GM13977 (cell line): ENCODE results near the gene CRB3.

Experiments used
- DNase-seq: peaks from one replicate; pipeline ENCODE4 v3.0.0; 2012; ENCODE audit warnings: low spot score
- in situ Hi-C: fragments of 300-500 bp; cut with MboI; formaldehyde crosslinking; loops from one replicate; pipeline ENCODE4 v1.12.0; 2022; ENCODE audit warnings: low sequenced_read_pairs, low pct_unique_long_range_greater_than_20kb, mixed read lengths, inconsistent platforms; ENCODE audit not compliant: unreplicated experiment
- TF ChIP-seq, protein P1 (sequence below): IDR thresholded peaks from 2 replicates; pipeline ENCODE4 v1.5.1; 2012; ENCODE audit warnings: mild to moderate bottlenecking, control low read depth; ENCODE audit not compliant: insufficient read depth; ENCODE audit errors: extremely low read depth, missing control alignments

Gene CRB3

DNA sequence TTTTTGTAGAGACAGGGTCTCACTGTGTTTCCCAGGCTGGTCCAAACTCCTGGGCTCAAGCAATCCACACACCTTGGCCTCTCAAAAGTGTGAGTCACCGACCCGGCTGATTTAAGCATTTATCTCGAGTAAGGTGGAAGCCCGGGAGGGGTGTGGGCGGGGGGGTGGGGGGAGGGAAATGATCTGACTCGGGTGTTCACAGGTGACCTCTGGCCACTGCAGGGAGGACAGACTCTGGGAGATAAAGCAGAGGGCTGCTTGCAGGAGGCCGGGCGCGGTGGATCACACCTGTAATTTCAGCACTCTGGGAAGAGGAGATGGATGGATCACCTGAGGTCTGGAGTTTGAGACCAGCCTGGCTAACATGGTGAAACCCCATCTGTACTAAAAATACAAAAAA lies 9.6 kb downstream of the CRB3 start:
- in situ Hi-C loops = no loop called here
- TF ChIP-seq, protein P1, sequence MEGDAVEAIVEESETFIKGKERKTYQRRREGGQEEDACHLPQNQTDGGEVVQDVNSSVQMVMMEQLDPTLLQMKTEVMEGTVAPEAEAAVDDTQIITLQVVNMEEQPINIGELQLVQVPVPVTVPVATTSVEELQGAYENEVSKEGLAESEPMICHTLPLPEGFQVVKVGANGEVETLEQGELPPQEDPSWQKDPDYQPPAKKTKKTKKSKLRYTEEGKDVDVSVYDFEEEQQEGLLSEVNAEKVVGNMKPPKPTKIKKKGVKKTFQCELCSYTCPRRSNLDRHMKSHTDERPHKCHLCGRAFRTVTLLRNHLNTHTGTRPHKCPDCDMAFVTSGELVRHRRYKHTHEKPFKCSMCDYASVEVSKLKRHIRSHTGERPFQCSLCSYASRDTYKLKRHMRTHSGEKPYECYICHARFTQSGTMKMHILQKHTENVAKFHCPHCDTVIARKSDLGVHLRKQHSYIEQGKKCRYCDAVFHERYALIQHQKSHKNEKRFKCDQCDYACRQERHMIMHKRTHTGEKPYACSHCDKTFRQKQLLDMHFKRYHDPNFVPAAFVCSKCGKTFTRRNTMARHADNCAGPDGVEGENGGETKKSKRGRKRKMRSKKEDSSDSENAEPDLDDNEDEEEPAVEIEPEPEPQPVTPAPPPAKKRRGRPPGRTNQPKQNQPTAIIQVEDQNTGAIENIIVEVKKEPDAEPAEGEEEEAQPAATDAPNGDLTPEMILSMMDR = no peak
- no peak for DNase-seq

DNA sequence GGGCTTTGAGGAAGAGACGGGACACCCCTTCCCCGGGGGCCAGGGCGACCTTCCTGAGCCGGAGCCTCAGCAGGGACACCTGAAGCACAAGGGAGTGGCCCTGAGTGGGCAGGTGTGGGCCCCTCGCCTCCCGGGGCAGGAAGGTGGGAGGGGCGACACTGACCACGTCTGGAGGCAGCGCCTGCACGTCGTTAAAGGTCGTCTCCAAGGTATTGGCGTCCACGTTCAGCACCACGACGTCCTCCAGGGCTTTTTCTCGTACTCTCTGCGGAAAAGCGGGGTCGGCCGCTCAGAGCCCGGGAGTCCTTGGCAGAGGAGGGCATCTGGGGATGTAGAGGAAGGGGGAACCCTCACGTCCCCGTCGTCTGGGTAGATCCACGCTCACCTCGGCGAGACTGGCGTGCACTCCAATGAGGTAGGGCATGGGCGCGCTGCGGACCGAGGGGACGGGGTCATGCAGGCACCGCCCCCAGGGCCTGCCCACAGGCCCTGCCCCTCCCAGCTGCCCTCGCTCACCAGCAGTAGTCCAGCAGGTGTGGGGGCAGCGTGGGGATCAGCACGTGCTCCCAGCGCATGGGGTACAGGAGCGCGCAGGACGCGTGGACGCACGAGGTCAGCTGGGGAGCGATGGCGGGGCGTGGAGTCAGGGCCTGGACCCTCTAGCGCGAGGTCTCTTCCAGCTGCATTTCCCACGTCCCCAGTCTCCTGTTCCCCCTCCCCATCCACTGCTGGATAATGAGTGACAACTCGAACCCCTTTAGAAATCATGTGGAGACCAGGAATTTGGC lies 11.4 kb downstream of the CRB3 start:
- in situ Hi-C loops = no loop called here
- no peak for DNase-seq
- TF ChIP-seq, protein P1 = no peak

DNA sequence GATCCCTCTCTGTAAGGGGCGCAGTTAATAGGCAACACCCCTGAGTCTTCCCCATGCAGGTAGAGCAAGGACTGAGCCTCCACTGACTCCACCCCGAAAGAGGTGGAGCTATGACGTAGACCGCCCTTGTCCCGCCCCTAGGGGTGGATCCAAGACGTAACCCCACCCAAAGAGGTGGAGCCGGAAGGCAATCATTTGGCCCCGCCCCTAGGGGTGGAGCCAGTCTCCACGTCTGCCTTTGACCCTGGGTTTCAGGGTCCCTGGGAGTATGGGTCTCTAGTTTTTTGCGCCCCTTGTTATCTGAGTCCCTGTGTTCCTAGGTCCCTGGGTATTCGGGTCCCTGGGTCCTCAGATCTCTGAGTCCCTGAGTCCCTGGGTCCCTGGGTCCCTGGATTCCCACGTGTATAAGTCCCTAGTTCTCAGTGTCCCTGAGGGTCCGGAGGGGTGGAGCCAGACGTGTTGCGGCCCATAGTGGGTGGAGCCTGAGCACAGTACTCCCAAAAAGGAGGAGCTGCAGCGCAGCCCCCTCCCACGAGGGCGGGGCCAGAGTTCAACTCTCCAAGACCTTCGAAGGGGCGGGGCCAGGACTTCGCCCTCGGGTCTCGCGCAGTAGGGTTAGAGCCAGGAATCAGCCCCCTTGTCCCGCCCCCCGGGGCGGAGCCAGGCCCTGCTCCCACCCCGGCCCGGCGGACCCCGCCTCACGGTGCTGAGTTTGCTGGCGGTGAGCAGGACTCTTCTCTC lies 12.3 kb downstream of the CRB3 start:
- TF ChIP-seq, protein P1 = peak; percentile 9
- in situ Hi-C loops = no loop called here
- peak; percentile 83 for DNase-seq

DNA sequence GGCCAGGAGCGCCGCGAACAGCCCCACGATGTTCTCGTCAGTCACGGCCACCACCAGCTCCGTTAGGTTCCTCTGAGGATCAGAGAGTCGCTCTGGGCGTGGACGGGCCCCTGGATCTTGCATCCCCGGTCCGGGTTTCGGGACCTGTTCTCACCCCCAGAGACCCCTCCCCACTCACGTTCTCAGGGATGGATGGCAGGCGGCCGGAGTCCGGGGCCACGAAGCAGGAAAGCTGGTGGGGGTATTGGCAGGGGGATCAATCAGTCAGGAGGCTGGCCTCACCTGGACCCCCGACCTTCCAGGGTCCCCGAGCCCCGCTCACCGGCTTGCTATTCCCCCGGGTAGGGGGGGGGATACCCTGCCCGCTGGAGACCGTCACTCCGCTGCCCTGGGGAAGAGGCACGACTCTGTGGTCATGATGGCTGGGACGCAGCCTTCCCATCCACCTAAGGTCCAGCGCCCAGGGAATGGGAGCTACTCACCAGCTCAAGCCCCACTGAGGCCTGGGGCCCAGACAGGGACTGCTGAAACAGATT lies 12.9 kb downstream of the CRB3 start:
- in situ Hi-C loops = no loop called here
- DNase-seq = no peak
- TF ChIP-seq, protein P1 = no peak

DNA sequence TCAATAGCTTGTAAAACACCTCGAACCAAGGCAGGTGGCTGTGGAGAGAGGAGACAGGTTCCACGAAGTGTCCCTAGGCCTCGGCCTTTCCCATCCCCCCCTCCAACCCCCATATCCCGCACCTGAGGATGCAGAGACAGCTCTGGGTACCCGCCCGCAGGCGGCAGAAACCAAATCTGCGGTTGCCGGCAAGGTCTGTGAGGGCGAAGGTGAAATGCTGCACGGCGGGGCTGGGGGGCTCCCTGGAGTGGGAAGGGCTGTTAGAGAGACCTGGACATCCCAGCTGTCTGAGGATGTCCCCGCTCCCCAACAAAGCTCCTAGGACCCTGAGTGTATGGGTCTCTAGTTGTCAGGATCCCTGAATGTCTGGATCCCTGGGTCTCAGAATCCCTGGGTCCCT lies 14.7 kb downstream of the CRB3 start:
- in situ Hi-C loops = no loop called here
- TF ChIP-seq, protein P1 = no peak
- no peak for DNase-seq

DNA sequence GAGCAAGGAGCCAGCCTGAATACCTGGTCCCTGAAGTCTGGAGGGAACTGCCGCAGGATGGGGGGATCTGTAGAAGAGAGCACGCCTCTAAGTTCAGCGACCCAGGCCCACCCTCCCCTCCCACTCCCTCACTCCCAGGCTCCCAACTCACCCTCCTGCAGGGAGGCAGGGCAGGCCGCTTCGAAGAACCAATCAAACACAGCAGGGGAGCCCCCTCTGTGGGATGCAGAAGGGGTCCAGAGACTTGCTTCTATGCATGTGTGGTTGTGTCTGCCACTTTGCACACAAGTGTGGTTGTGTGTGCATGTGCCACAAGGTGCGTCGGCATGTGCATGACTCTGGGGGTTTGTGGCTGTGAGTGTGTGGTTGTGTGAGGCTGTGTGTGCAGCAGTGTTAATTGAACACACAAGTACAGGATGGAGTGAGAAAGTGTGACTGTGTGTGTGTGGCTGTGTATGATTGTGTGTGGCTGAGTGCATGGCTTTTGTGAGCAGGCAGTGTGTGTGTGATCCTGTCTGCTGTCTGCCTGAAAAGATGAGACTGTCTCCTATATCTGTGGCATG lies 15.8 kb downstream of the CRB3 start:
- in situ Hi-C loops = no loop called here
- DNase-seq = peak; percentile 9

More for the DNA sequence above, 15.8 kb downstream of the CRB3 start:
- TF ChIP-seq, protein P1 = no peak
